ENCODE measurements around the gene MTMR2.

DNA sequence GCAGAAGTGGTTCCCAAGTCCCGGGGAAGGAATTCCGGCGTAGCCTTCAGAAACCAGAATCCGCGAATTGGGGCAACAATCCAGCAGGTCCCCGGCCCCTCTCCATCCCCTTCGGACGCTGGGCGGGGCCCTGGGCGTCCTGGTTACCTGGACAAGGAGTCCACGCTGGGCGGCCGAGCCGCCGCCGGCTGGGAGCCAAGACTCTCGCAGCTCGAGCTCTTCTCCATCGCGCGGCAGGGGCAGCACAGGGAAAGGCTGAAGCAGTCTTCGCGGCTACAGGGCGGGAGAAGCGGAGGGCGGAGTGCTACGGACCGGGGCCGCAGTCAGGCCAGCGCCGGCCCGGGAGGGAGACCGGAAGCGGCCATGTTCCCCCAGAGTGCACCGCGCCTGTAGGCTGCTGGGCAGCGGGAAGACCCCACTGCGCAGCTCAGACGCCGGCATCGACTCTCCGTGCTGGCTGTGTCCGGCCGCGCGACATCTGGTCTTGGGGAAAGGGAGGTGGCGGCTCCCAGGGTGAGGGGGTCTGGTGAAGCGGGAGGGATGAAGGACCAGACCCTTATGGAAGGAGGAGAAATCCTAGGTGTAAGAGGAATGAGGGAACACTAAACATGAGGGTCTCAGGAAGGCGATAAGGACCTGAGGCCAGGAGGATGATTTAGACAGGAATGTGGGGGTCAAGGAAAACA is at the start of gene MTMR2:
- TF ChIP-seq CTCF (IDR thresholded peaks at IDR 0.05), result no peak
- no peak for TF ChIP-seq EZH2 (IDR thresholded peaks at IDR 0.05; ENCODE audit: borderline replicate concordance, insufficient read depth, low read depth, low read length, poor library complexity, severe bottlenecking)

Data from B cell (primary cell).